Tibial nerve (tissue), 4 donors: ENCODE results near the gene ECE1. TPM values are rescaled to one million over a fixed set of nuclear protein-coding genes. Genes with fewer than 3 reads are reported as not detected.

Experiments used
- DNase-seq, 2 donors: peaks; one replicate each; pipeline ENCODE4 v3.0.0-alpha.2; 2019; ENCODE audit warnings: low spot score in 2 of 2
- H3K27ac ChIP-seq, 4 donors: fragments of 200-600 bp; sonication (generic) in 3 of 4; one replicate each; pipeline ENCODE4 v1.5.1; 2017 to 2019; ENCODE audit warnings: mild to moderate bottlenecking in 1 of 4
- H3K27me3 ChIP-seq, 2 donors: fragments of 200-600 bp; sonication (generic) in 1 of 2; one replicate each; pipeline versions ENCODE4 v1.5.1 to v1.6.0; 2017 to 2019
- H3K36me3 ChIP-seq, 3 donors: fragments of 200-600 bp; sonication (generic); one replicate each; pipeline ENCODE4 v1.5.1; 2018 to 2019
- H3K4me1 ChIP-seq, 4 donors: fragments of 200-600 bp; sonication (generic) in 3 of 4; one replicate each; pipeline ENCODE4 v1.5.1; 2017 to 2019
- H3K4me3 ChIP-seq, 4 donors: fragments of 200-600 bp; sonication (generic) in 3 of 4; one replicate each; pipeline ENCODE4 v1.5.1; 2017 to 2019; ENCODE audit warnings: mild to moderate bottlenecking in 1 of 4, moderate library complexity in 1 of 4
- H3K9me3 ChIP-seq, 4 donors: fragments of 200-600 bp; sonication (generic) in 3 of 4; one replicate each; pipeline ENCODE4 v1.5.1; 2017 to 2019
- EP300 ChIP-seq, 2 donors: sonication (generic); formaldehyde crosslinking; IDR thresholded peaks; one replicate each; pipeline ENCODE4 v1.6.1; 2017; ENCODE audit warnings: antibody characterized with exemption in 2 of 2, mild to moderate bottlenecking in 1 of 2
- POLR2A ChIP-seq, 2 donors: fragments of 450-650 bp; IDR thresholded peaks; one replicate each; pipeline ENCODE4 v1.6.1; 2017; ENCODE audit warnings: antibody characterized with exemption in 2 of 2, mild to moderate bottlenecking in 2 of 2, moderate library complexity in 2 of 2
- WGBS, 2 donors: methylation state at CpG; one replicate each; pipeline ENCODE4 v1.1.5; 2018; 5-methylcytosine and 5-hydroxymethylcytosine counted together
- total RNA-seq, 4 donors: library from RNA; depleted of rRNA; stranded (reverse); fragments of >200 nt; gene quantifications; one replicate each; pipeline ENCODE4 v1.1.0, GENCODE V29; 2016
- TF ChIP-seq, protein P1 (sequence below), 5 experiments: fragments of 200-600 bp in 3 of 5; fragments of 450-650 bp in 2 of 5; sonication (generic) in 3 of 5; IDR thresholded peaks; one replicate each; pipeline ENCODE4 v1.5.1; 2016 to 2019; ENCODE audit warnings: antibody characterized with exemption in 5 of 5, mild to moderate bottlenecking in 3 of 5, moderate library complexity in 2 of 5

Gene ECE1
- total RNA-seq, 4 donors from 2014 or later = 84.1 to 128 (median 110) TPM

GRCh38 chr1:21308330-21308729, 18.1 kb upstream of the ECE1 start:
- Histone ChIP-seq H3K4me1 (peaks cover 0 to 97% (median 65%) of the 10 kb centered on the region in 4 donors), H3K27ac (peak overlapping the region; percentile 69 to 98 (median 84)), H3K4me3 (no peak overlapping the region), H3K9me3 (no peaks in the 10 kb centered on the region), H3K36me3 (no peaks in the 10 kb centered on the region), H3K27me3 (no peaks in the 10 kb centered on the region)
- TF ChIP-seq EP300 (IDR thresholded peaks at IDR 0.05) = no peak
- TF ChIP-seq POLR2A (IDR thresholded peaks at IDR 0.05) = no peak
- TF ChIP-seq, protein P1, sequence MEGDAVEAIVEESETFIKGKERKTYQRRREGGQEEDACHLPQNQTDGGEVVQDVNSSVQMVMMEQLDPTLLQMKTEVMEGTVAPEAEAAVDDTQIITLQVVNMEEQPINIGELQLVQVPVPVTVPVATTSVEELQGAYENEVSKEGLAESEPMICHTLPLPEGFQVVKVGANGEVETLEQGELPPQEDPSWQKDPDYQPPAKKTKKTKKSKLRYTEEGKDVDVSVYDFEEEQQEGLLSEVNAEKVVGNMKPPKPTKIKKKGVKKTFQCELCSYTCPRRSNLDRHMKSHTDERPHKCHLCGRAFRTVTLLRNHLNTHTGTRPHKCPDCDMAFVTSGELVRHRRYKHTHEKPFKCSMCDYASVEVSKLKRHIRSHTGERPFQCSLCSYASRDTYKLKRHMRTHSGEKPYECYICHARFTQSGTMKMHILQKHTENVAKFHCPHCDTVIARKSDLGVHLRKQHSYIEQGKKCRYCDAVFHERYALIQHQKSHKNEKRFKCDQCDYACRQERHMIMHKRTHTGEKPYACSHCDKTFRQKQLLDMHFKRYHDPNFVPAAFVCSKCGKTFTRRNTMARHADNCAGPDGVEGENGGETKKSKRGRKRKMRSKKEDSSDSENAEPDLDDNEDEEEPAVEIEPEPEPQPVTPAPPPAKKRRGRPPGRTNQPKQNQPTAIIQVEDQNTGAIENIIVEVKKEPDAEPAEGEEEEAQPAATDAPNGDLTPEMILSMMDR (IDR thresholded peaks at IDR 0.05) = no peak
- no peak for DNase-seq
- 37 to 50% methylated on average over 5 of the region's 5 CpGs for WGBS, 2 donors

GRCh38 chr1:21307663-21308305, 17.5 kb upstream of the ECE1 start:
- Histone ChIP-seq H3K4me1 (peaks cover 3 to 97% (median 67%) of the 10 kb centered on the region in 4 donors), H3K27ac (peak overlapping the region; percentile 69 to 98 (median 84)), H3K9me3 (no peaks in the 10 kb centered on the region), H3K36me3 (no peaks in the 10 kb centered on the region), H3K27me3 (no peaks in the 10 kb centered on the region), H3K4me3 (no peak overlapping the region)
- TF ChIP-seq EP300 (IDR thresholded peaks at IDR 0.05) (no peak), POLR2A (IDR thresholded peaks at IDR 0.05) (no peak)
- TF ChIP-seq, protein P1 (IDR thresholded peaks at IDR 0.05) = no peak
- WGBS, 2 donors = 55 to 78% methylated on average over 4 to 6 of the region's 6 CpGs
- no peak for DNase-seq

- peaks cover 5 to 98% (median 71%) of the 10 kb centered on the region in 4 donors for H3K4me1 ChIP-seq
- no peak overlapping the region for H3K4me3 ChIP-seq
- peak overlapping the region; percentile 69 to 98 (median 84) for H3K27ac ChIP-seq
- TF ChIP-seq EP300 (IDR thresholded peaks at IDR 0.05) (no peak), POLR2A (IDR thresholded peaks at IDR 0.05) (no peak)
- TF ChIP-seq, protein P1 (IDR thresholded peaks at IDR 0.05) = no peak
- no peaks in the 10 kb centered on the region for H3K9me3 ChIP-seq
- WGBS, 2 donors = 70 to 79% methylated on average over 7 of the region's 7 CpGs
- no peaks in the 10 kb centered on the region for H3K36me3 ChIP-seq
- no peak for DNase-seq
- H3K27me3 ChIP-seq = no peaks in the 10 kb centered on the region
Observed at GRCh38 chr1:21307210-21307609, 16.9 kb upstream of the ECE1 start.

DNA sequence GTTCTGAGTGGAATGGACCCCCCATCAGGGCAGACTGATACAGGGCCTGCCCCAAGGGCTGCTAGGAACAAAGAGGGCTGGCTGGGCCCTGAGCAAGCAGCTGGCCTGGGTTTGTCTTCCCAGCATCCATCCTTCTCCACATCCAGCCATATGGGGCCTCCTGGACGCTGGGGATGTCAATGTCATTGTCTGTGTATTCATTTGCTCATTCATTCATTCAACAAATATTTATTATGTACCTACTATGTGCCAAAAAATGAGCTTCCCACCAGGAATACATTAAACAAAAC, 15.6 kb upstream of the ECE1 start:
- H3K4me3 ChIP-seq = no peak overlapping the region
- peaks cover 5 to 89% (median 62%) of the 10 kb centered on the region in 4 donors for H3K4me1 ChIP-seq
- no peaks in the 10 kb centered on the region for H3K27me3 ChIP-seq
- TF ChIP-seq, protein P1 (IDR thresholded peaks at IDR 0.05) = no peak
- TF ChIP-seq EP300 (IDR thresholded peaks at IDR 0.05) = peak in 1 of 2 donors; percentile 3
- H3K9me3 ChIP-seq = no peaks in the 10 kb centered on the region
- DNase-seq = no peak
- WGBS, 2 donors = 39 to 65% methylated on average over 1 of the region's 1 CpG
- H3K27ac ChIP-seq = peak overlapping the region; percentile 45 to 98 (median 75)
- no peaks in the 10 kb centered on the region for H3K36me3 ChIP-seq

DNA sequence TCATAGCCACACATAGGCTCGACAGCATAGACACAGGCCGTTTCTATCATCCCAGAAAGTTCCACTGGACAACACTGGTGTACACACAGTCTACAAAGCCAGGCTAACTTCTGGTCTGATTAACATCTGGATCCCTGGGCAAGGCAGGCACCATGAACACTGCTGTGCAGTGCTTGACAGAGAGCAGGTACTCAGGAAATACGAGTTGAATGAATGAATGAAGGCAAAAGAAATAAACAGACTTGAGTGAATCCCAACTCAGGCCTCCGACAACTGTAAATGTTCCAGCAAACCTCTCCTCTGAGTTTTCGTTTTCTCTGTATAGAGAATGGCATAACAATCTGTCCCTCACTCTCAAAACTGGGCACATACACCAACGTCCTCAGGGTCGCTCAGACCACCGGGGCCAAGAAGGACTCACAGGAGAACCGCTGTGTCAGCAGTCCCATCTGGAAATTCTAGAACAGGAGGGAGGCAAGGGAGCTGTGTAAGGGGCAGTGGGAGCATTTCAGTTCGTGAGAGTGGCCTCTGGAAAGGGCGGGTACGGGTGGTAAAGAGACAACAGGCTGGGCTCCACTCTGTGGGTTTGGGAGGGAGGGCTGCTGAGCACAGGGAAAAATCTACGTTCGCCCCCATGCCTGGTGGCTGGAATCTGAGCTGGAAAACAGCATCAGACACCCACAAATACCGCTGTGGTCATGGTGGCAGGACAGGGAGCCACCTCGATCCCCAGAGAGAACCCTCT, 15.1 kb upstream of the ECE1 start:
- Histone ChIP-seq H3K4me3 (no peak overlapping the region), H3K36me3 (no peaks in the 10 kb centered on the region), H3K9me3 (no peaks in the 10 kb centered on the region), H3K27ac (peak overlapping the region; percentile 45 to 98 (median 75)), H3K4me1 (peaks cover 5 to 89% (median 59%) of the 10 kb centered on the region in 4 donors), H3K27me3 (no peaks in the 10 kb centered on the region)
- no peak for DNase-seq
- WGBS, 2 donors = 47 to 67% methylated on average over 16 of the region's 16 CpGs
- peak in 1 of 2 donors; percentile 46 for TF ChIP-seq EP300 (IDR thresholded peaks at IDR 0.05)
- TF ChIP-seq, protein P1 (IDR thresholded peaks at IDR 0.05) = no peak
- TF ChIP-seq POLR2A (IDR thresholded peaks at IDR 0.05) = no peak
